Central memory CD8-positive, alpha-beta T cell (primary cell): ENCODE measurements around the gene CMSS1.
"Not testable (repeated sequence)": the region's sequence is repeated elsewhere in the genome, so short reads cannot be mapped to it uniquely, and the experiment has no call there.

Source experiments
- ATAC-seq: fragments of 150-1000 bp; cut with Tn5 transposase; replicated peaks from 2 replicates; pipeline ENCODE4 v1.10.0; 2022; ENCODE audit warnings: mild to moderate bottlenecking, moderate FRiP score, moderate number of reproducible peaks; ENCODE audit not compliant: poor library complexity, severe bottlenecking; ENCODE audit errors: extremely low read depth
- DNase-seq, 2 donors: peaks; one replicate each; pipeline ENCODE4 v3.0.0; 2021; ENCODE audit warnings: low spot score in 2 of 2
- H3K27ac Mint-ChIP-seq: one replicate; pipeline ENCODE4 v1.8.0; 2022; ENCODE audit warnings: low read depth, mild to moderate bottlenecking, moderate library complexity, mixed read lengths
- H3K27me3 Mint-ChIP-seq: one replicate; pipeline ENCODE4 v1.8.0; 2022; ENCODE audit warnings: mixed read lengths
- H3K36me3 Mint-ChIP-seq: one replicate; pipeline ENCODE4 v1.8.0; 2022; ENCODE audit warnings: mild to moderate bottlenecking, moderate library complexity, mixed read lengths; ENCODE audit not compliant: insufficient read depth
- H3K4me1 Mint-ChIP-seq: one replicate; pipeline ENCODE4 v1.8.0; 2022; ENCODE audit warnings: mixed read lengths
- H3K4me3 Mint-ChIP-seq: one replicate; pipeline ENCODE4 v1.8.0; 2022; ENCODE audit warnings: mild to moderate bottlenecking, moderate library complexity, mixed read lengths
- H3K9me3 Mint-ChIP-seq: one replicate; pipeline ENCODE4 v1.8.0; 2022; ENCODE audit warnings: mixed read lengths

The CMSS1 gene

GRCh38 chr3:100033903-100034471 lies 216.3 kb downstream of the CMSS1 start:
- H3K36me3 Mint-ChIP-seq, result no peaks in the 10 kb centered on the region
- H3K27me3 Mint-ChIP-seq, result no peaks in the 10 kb centered on the region
- DNase-seq (no peak), ATAC-seq (no peak)
- no peak overlapping the region for H3K27ac Mint-ChIP-seq
- H3K4me3 Mint-ChIP-seq, result no peak overlapping the region
- no peaks in the 10 kb centered on the region for H3K9me3 Mint-ChIP-seq
- H3K4me1 Mint-ChIP-seq, result no peaks in the 10 kb centered on the region

GRCh38 chr3:100039075-100039474 lies 221.4 kb downstream of the CMSS1 start:
- DNase-seq (no peak), ATAC-seq (no peak)
- no peak overlapping the region for H3K27ac Mint-ChIP-seq
- H3K9me3 Mint-ChIP-seq, result no peaks in the 10 kb centered on the region
- H3K4me3 Mint-ChIP-seq, result no peak overlapping the region
- H3K27me3 Mint-ChIP-seq, result no peaks in the 10 kb centered on the region
- no peaks in the 10 kb centered on the region for H3K4me1 Mint-ChIP-seq
- no peaks in the 10 kb centered on the region for H3K36me3 Mint-ChIP-seq

GRCh38 chr3:100040451-100041225 lies 223.0 kb downstream of the CMSS1 start:
- no peak for DNase-seq
- Mint-ChIP-seq H3K4me1 (no peaks in the 10 kb centered on the region), H3K4me3 (no peak overlapping the region), H3K9me3 (no peaks in the 10 kb centered on the region), H3K36me3 (no peaks in the 10 kb centered on the region), H3K27me3 (no peaks in the 10 kb centered on the region), H3K27ac (no peak overlapping the region)
- ATAC-seq, result no peak

- Mint-ChIP-seq H3K4me1 (peaks cover 3% of the 10 kb centered on the region), H3K36me3 (no peaks in the 10 kb centered on the region), H3K9me3 (no peaks in the 10 kb centered on the region), H3K27ac (no peak overlapping the region), H3K4me3 (no peak overlapping the region), H3K27me3 (no peaks in the 10 kb centered on the region)
- ATAC-seq, result no peak
- no peak for DNase-seq
Measured at GRCh38 chr3:100041328-100041749, 223.7 kb downstream of the CMSS1 start.

- Mint-ChIP-seq H3K4me1 (peaks cover 5% of the 10 kb centered on the region), H3K27me3 (no peaks in the 10 kb centered on the region), H3K9me3 (no peaks in the 10 kb centered on the region), H3K36me3 (no peaks in the 10 kb centered on the region), H3K27ac (no peak overlapping the region), H3K4me3 (no peak overlapping the region)
- DNase-seq, result no peak
- no peak for ATAC-seq
Measured at GRCh38 chr3:100042166-100042981, 224.7 kb downstream of the CMSS1 start.

GRCh38 chr3:100043271-100043670 lies 225.6 kb downstream of the CMSS1 start:
- Mint-ChIP-seq H3K36me3 (no peaks in the 10 kb centered on the region), H3K27me3 (no peaks in the 10 kb centered on the region), H3K9me3 (no peaks in the 10 kb centered on the region), H3K4me3 (no peak overlapping the region), H3K27ac (no peak overlapping the region), H3K4me1 (peaks cover 5% of the 10 kb centered on the region)
- no peak for DNase-seq
- no peak for ATAC-seq

GRCh38 chr3:100044369-100044768 lies 226.7 kb downstream of the CMSS1 start:
- Mint-ChIP-seq H3K27me3 (no peaks in the 10 kb centered on the region), H3K27ac (no peak overlapping the region), H3K9me3 (no peaks in the 10 kb centered on the region), H3K4me3 (no peak overlapping the region), H3K4me1 (peaks cover 5% of the 10 kb centered on the region), H3K36me3 (no peaks in the 10 kb centered on the region)
- DNase-seq (no peak), ATAC-seq (peak; percentile 32)

GRCh38 chr3:100045696-100046095 lies 228.0 kb downstream of the CMSS1 start:
- Mint-ChIP-seq H3K4me1 (peaks cover 5% of the 10 kb centered on the region), H3K9me3 (no peaks in the 10 kb centered on the region), H3K36me3 (no peaks in the 10 kb centered on the region), H3K27me3 (no peaks in the 10 kb centered on the region), H3K4me3 (no peak overlapping the region), H3K27ac (no peak overlapping the region)
- ATAC-seq, result no peak
- DNase-seq, result no peak

GRCh38 chr3:100046986-100047385 lies 229.3 kb downstream of the CMSS1 start:
- no peak overlapping the region for H3K4me3 Mint-ChIP-seq
- H3K36me3 Mint-ChIP-seq, result no peaks in the 10 kb centered on the region
- H3K9me3 Mint-ChIP-seq, result no peaks in the 10 kb centered on the region
- ATAC-seq (no peak), DNase-seq (no peak)
- peaks cover 5% of the 10 kb centered on the region for H3K4me1 Mint-ChIP-seq
- H3K27ac Mint-ChIP-seq, result no peak overlapping the region
- H3K27me3 Mint-ChIP-seq, result no peaks in the 10 kb centered on the region

GRCh38 chr3:100047455-100048141 lies 229.9 kb downstream of the CMSS1 start:
- H3K4me1 Mint-ChIP-seq, result peaks cover 5% of the 10 kb centered on the region
- no peaks in the 10 kb centered on the region for H3K27me3 Mint-ChIP-seq
- H3K27ac Mint-ChIP-seq, result peak overlapping the region; percentile 14
- DNase-seq (no peak), ATAC-seq (peak; percentile 62)
- no peaks in the 10 kb centered on the region for H3K9me3 Mint-ChIP-seq
- H3K4me3 Mint-ChIP-seq, result no peak overlapping the region
- H3K36me3 Mint-ChIP-seq, result no peaks in the 10 kb centered on the region

GRCh38 chr3:100048248-100048647 lies 230.6 kb downstream of the CMSS1 start:
- Mint-ChIP-seq H3K4me1 (peaks cover 5% of the 10 kb centered on the region), H3K27me3 (no peaks in the 10 kb centered on the region), H3K4me3 (no peak overlapping the region), H3K9me3 (no peaks in the 10 kb centered on the region), H3K27ac (no peak overlapping the region), H3K36me3 (no peaks in the 10 kb centered on the region)
- no peak for ATAC-seq
- no peak for DNase-seq

GRCh38 chr3:100051513-100051912 lies 233.9 kb downstream of the CMSS1 start:
- H3K9me3 Mint-ChIP-seq, H3K36me3 Mint-ChIP-seq, H3K27ac Mint-ChIP-seq, H3K4me1 Mint-ChIP-seq, H3K27me3 Mint-ChIP-seq, DNase-seq, ATAC-seq, H3K4me3 Mint-ChIP-seq: not testable (repeated sequence)
